ENCODE data around the gene TCFL5. TPM values are rescaled to one million over a fixed set of nuclear protein-coding genes. Genes with fewer than 3 reads are reported as not detected.

Gene TCFL5
- total RNA-seq, 2 donors from 2014 or later = 7.1 to 24.8 TPM

DNA sequence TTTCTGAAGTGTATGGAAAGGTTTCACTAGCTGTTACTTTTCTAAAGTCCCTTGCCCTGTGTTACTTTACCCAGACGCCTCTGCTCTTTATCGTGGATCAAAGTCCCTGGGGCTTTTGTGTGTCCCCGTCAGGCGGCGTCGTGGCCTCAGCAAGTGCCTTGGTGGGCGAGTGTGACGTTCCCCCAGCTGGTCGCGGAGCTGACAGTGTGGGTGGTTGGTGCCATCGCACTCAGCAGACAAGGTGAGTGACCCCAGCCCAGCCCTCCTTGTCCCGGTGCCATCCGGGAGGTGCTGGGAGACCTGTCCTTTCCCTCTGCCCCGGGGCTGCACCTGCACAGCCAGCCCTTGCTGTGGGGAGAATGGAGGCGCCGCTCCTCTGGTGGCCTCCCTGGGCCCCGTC is 27.3 kb upstream of the TCFL5 start:
- WGBS = 93% methylated on average over 17 of the region's 17 CpGs
- H3K4me3 ChIP-seq = no peak overlapping the region
- no peak for DNase-seq (ENCODE audit: low spot score)
- H3K27me3 ChIP-seq (replicated peaks; ENCODE audit: insufficient read depth) = no peaks in the 10 kb centered on the region
- intact Hi-C loops (cut with DNase I) = no loop called here
- peaks cover 13% of the 10 kb centered on the region for H3K4me1 ChIP-seq (replicated peaks)
- no peaks in the 10 kb centered on the region for H3K9me3 ChIP-seq
- H3K36me3 ChIP-seq = peaks cover 4 to 47% of the 10 kb centered on the region in 2 donors
- no peak for TF ChIP-seq POLR2AphosphoS5 (IDR thresholded peaks at IDR 0.05)
- H3K27ac ChIP-seq = no peak overlapping the region

DNA sequence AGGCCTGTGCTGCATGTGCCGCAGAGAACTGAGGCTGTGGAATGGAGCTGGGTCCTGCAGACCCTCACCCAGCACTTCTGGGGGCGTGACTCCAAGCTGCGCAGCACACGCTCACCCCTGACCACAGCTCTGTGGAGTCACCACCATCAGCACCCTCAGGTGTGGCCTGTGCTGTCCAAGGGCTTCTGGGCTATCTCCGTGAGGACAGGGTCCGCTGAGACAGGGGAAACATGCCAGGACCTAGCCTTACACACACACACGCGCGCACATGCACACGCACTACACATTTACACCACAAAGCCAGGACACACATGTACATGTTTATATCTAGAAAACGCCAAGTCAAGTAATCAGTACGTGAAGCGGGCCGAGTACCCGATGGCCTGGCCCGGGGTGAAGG is 26.8 kb upstream of the TCFL5 start:
- DNase-seq (ENCODE audit: low spot score) = no peak
- no peak for TF ChIP-seq POLR2AphosphoS5 (IDR thresholded peaks at IDR 0.05)
- TF ChIP-seq, protein P1, sequence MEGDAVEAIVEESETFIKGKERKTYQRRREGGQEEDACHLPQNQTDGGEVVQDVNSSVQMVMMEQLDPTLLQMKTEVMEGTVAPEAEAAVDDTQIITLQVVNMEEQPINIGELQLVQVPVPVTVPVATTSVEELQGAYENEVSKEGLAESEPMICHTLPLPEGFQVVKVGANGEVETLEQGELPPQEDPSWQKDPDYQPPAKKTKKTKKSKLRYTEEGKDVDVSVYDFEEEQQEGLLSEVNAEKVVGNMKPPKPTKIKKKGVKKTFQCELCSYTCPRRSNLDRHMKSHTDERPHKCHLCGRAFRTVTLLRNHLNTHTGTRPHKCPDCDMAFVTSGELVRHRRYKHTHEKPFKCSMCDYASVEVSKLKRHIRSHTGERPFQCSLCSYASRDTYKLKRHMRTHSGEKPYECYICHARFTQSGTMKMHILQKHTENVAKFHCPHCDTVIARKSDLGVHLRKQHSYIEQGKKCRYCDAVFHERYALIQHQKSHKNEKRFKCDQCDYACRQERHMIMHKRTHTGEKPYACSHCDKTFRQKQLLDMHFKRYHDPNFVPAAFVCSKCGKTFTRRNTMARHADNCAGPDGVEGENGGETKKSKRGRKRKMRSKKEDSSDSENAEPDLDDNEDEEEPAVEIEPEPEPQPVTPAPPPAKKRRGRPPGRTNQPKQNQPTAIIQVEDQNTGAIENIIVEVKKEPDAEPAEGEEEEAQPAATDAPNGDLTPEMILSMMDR (IDR thresholded peaks at IDR 0.05) = no peak
- no peak for TF ChIP-seq POLR2A (IDR thresholded peaks at IDR 0.05)
- Histone ChIP-seq H3K9me3 (no peaks in the 10 kb centered on the region), H3K27me3 (replicated peaks; ENCODE audit: insufficient read depth) (no peaks in the 10 kb centered on the region), H3K4me3 (no peak overlapping the region), H3K4me1 (replicated peaks) (peaks cover 13% of the 10 kb centered on the region), H3K27ac (peak overlapping the region in 1 of 2 donors; percentile 46), H3K36me3 (peaks cover 3 to 42% of the 10 kb centered on the region in 2 donors)
- intact Hi-C loops (cut with DNase I) = no loop called here
- 96% methylated on average over 16 of the region's 16 CpGs for WGBS

DNA sequence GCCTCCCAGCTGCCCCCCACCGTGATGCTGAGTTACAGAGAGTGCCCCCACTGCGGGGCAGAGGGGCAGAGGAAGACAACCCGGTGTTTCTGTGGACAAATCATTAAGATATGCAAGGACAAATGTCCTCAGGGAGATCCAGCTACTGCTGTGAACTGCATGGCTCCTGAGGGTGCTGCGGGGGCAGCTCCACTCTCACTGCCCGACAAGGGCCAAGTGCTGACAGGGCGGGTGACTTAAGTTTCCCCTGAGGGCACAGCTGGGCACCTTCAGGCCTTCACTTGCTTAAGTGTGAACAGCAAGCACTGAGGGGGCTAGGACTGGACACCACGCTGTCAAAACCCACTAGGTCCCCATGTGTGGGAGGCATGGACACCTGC is 26.2 kb upstream of the TCFL5 start:
- H3K9me3 ChIP-seq = no peaks in the 10 kb centered on the region
- no peak for DNase-seq (ENCODE audit: low spot score)
- peaks cover 13% of the 10 kb centered on the region for H3K4me1 ChIP-seq (replicated peaks)
- 90% methylated on average over 7 of the region's 7 CpGs for WGBS
- no peak overlapping the region for H3K4me3 ChIP-seq
- intact Hi-C loops (cut with DNase I) = no loop called here
- H3K27ac ChIP-seq = peak overlapping the region in 1 of 2 donors; percentile 46
- H3K36me3 ChIP-seq = peaks cover 3 to 38% of the 10 kb centered on the region in 2 donors
- TF ChIP-seq, protein P1 (IDR thresholded peaks at IDR 0.05) = no peak
- no peak for TF ChIP-seq POLR2A (IDR thresholded peaks at IDR 0.05)
- TF ChIP-seq POLR2AphosphoS5 (IDR thresholded peaks at IDR 0.05) = no peak
- H3K27me3 ChIP-seq (replicated peaks; ENCODE audit: insufficient read depth) = no peaks in the 10 kb centered on the region

DNA sequence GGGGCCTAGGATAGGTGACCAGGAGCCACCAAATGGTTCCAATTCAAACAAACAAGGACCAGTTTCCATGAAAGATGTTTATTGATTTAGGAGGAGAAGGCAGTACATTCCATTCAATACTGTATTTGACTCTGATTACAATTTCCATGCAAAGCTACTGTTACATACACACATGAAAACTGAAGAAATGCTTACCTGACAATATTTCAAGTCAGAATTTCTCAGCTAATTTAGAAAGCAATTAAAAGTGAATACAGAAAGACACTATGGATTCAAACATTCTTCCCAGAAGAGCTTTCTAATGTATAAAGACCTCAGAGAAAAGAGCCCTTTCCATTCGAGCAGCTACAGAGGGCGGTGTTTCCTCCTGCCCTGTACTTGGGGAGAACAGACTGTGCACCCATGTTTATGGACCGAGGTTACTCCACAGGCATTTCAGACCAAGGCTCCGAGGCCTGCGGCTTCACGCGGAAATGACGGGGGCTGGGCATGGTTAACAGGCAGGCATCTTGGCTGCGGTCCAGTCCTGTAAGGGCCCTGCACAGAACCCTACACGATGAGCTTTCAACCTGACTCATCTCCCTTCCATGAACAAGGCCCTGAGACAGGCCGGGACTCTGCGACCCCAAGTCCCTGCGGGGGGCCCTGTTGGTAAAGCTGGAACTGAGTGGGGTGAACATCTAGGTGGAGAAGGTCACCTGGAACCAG is 25.7 kb upstream of the TCFL5 start:
- Histone ChIP-seq H3K4me1 (replicated peaks) (peaks cover 13% of the 10 kb centered on the region), H3K27me3 (replicated peaks; ENCODE audit: insufficient read depth) (no peaks in the 10 kb centered on the region), H3K27ac (peak overlapping the region in 1 of 2 donors; percentile 46), H3K36me3 (peaks cover 0 to 32% of the 10 kb centered on the region in 2 donors), H3K4me3 (no peak overlapping the region), H3K9me3 (no peaks in the 10 kb centered on the region)
- TF ChIP-seq POLR2A (IDR thresholded peaks at IDR 0.05) (no peak), POLR2AphosphoS5 (IDR thresholded peaks at IDR 0.05) (peak; percentile 71)
- TF ChIP-seq, protein P1 (IDR thresholded peaks at IDR 0.05) = peak in 1 of 4 experiments; percentile 3
- peak; percentile 74 for DNase-seq (ENCODE audit: low spot score)
- WGBS = 33% methylated on average over 13 of the region's 13 CpGs
- intact Hi-C loops (cut with DNase I) = no loop called here

DNA sequence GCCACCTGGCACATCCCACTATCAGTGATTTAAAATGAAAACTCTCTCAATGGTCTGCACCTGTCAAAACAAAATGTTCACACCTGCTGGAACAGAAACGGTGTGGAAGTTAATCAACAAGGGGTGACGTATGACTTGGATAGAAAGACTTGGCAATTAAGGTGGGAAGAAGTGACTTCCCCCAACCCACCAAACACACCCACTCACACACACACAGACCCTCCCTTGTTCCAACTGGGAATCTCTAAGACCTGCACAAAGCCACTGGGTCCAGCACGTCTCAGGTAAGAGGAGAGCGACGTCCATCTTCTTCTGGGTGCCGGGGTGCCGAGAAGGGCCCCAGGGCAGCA is 25.1 kb upstream of the TCFL5 start:
- Histone ChIP-seq H3K4me1 (replicated peaks) (peaks cover 13% of the 10 kb centered on the region), H3K9me3 (no peaks in the 10 kb centered on the region), H3K36me3 (peaks cover 0 to 26% of the 10 kb centered on the region in 2 donors), H3K27ac (peak overlapping the region in 1 of 2 donors; percentile 46), H3K4me3 (no peak overlapping the region), H3K27me3 (replicated peaks; ENCODE audit: insufficient read depth) (no peaks in the 10 kb centered on the region)
- WGBS = 71% methylated on average over 7 of the region's 7 CpGs
- no peak for DNase-seq (ENCODE audit: low spot score)
- intact Hi-C loops (cut with DNase I) = no loop called here
- TF ChIP-seq POLR2AphosphoS5 (IDR thresholded peaks at IDR 0.05) (no peak), POLR2A (IDR thresholded peaks at IDR 0.05) (no peak)
- TF ChIP-seq, protein P1 (IDR thresholded peaks at IDR 0.05) = no peak
